ENCODE data around the gene MGST3. TPM values are rescaled to one million over a fixed set of nuclear protein-coding genes. Genes with fewer than 3 reads are reported as not detected.
"Not testable (repeated sequence)": the region's sequence is repeated elsewhere in the genome, so short reads cannot be mapped to it uniquely, and the experiment has no call there.

The MGST3 gene
- total RNA-seq, 1 experiment from 2014 or later, result 87.7 TPM

DNA sequence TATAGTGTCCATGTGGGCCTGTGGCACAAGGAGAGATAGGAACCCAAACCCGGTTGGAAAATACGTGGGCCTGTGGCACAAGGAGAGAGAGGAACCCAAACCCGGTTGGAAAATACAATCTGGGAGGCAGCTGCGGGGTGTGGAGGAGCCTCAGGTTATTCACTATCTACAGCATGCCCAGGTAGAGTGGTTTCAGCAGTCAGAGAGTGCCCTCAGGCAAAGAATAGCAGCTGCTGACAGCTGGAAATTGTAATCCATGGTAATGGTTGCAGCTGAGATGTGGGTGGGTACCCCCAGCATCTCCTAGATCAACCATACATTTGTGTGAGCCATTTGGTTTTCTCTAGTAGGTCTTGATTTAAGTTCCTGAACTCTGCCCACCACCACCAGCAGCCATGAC lies 25.8 kb upstream of the MGST3 start:
- Histone ChIP-seq H3K9ac (ENCODE audit: extremely low read depth, insufficient read length, low read length) (no peak overlapping the region), H3K27ac (ENCODE audit: insufficient read length, low read depth, low read length) (no peak overlapping the region), H3K14ac (ENCODE audit: insufficient read depth, low read length) (no peak overlapping the region), H2AK5ac (ENCODE audit: insufficient read length, low read length) (no peak overlapping the region), H3K79me2 (ENCODE audit: insufficient read depth, low read length) (no peaks in the 10 kb centered on the region), H2BK15ac (ENCODE audit: low read depth, low read length) (no peak overlapping the region), H3K9me3 (ENCODE audit: control insufficient read depth, low read depth, low read length) (no peaks in the 10 kb centered on the region), H4K5ac (ENCODE audit: insufficient read length, low read depth, low read length) (no peak overlapping the region), H2BK12ac (ENCODE audit: insufficient read length, low read depth, low read length) (no peak overlapping the region), H3K79me1 (ENCODE audit: insufficient read depth, low read depth, low read length, poor library complexity, severe bottlenecking) (no peaks in the 10 kb centered on the region), H4K8ac (replicated peaks; ENCODE audit: insufficient read length, low read depth, low read length) (no peak overlapping the region), H4K20me1 (ENCODE audit: control insufficient read depth, insufficient read depth, insufficient read length) (no peaks in the 10 kb centered on the region), H2BK5ac (ENCODE audit: insufficient read length, low read length) (no peak overlapping the region), H3K56ac (ENCODE audit: insufficient read length, low read depth, low read length) (no peak overlapping the region), H3K18ac (ENCODE audit: insufficient read length, low read depth, low read length) (no peak overlapping the region), H2BK20ac (ENCODE audit: low read depth, low read length, poor library complexity, severe bottlenecking) (no peak overlapping the region), H3T11ph (ENCODE audit: low read length) (no peak overlapping the region), H3K4ac (ENCODE audit: low read depth, low read length) (no peak overlapping the region), H3K4me2 (ENCODE audit: insufficient read depth, insufficient read length, low read length) (no peak overlapping the region), H3K27me3 (ENCODE audit: insufficient read depth, low read length) (no peaks in the 10 kb centered on the region), H2AFZ (ENCODE audit: low read length) (no peak overlapping the region), H2BK120ac (ENCODE audit: low read depth, low read length, poor library complexity, severe bottlenecking) (no peak overlapping the region), H3K23me2 (ENCODE audit: insufficient read length, low read depth, low read length, poor library complexity, severe bottlenecking) (no peaks in the 10 kb centered on the region), H3K4me1 (ENCODE audit: insufficient read depth, low read length) (no peaks in the 10 kb centered on the region), H4K91ac (ENCODE audit: insufficient read length, low read depth, low read length) (no peak overlapping the region), H3K23ac (ENCODE audit: insufficient read length, low read depth, low read length) (no peak overlapping the region)
- WGBS (ENCODE audit: extremely low coverage, insufficient read length, low lambda C conversion rate), result no CpG with 5 or more reads among the region's 4 CpGs
- no peaks in the 10 kb centered on the region for H3K36me3 Mint-ChIP-seq (ENCODE audit: insufficient read depth in 1 of 3, low read depth in 3 of 3)
- no peak overlapping the region for H3K4me3 Mint-ChIP-seq
- no peaks in the 10 kb centered on the region for H3K9me3 Mint-ChIP-seq
- no peak overlapping the region for H3K27ac Mint-ChIP-seq
- no peaks in the 10 kb centered on the region; the same call in 1 of the 2 replicates for H3K27me3 Mint-ChIP-seq (ENCODE audit: low read depth)
- peaks cover 2 to 3% of the 10 kb centered on the region in 2 experiments; a peak in 2 of 4 replicates for H3K4me1 Mint-ChIP-seq
- TF ChIP-seq, protein P1, sequence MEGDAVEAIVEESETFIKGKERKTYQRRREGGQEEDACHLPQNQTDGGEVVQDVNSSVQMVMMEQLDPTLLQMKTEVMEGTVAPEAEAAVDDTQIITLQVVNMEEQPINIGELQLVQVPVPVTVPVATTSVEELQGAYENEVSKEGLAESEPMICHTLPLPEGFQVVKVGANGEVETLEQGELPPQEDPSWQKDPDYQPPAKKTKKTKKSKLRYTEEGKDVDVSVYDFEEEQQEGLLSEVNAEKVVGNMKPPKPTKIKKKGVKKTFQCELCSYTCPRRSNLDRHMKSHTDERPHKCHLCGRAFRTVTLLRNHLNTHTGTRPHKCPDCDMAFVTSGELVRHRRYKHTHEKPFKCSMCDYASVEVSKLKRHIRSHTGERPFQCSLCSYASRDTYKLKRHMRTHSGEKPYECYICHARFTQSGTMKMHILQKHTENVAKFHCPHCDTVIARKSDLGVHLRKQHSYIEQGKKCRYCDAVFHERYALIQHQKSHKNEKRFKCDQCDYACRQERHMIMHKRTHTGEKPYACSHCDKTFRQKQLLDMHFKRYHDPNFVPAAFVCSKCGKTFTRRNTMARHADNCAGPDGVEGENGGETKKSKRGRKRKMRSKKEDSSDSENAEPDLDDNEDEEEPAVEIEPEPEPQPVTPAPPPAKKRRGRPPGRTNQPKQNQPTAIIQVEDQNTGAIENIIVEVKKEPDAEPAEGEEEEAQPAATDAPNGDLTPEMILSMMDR (conservative IDR thresholded peaks at IDR 0.05), result no peak
- no peak for DNase-seq

DNA sequence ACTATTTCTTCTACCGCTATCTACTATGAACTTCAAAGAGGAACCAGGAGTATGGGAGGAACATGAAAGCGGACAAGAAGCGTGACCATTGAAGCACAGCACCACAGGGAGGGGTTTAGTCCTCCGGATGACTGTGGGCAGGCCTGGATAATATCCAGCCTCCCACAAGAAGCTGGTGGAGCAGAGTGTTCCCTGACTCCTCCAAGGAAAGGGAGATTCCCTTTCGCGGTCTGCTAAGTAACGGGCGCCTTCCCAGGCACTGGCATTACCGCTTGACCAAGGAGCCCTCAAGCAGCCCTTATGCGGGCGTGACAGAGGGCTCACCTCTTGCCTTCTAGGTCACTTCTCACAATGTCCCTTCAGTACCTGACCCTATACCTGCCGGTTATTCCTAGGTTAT lies 24.4 kb upstream of the MGST3 start:
- H2BK15ac ChIP-seq (ENCODE audit: low read depth, low read length); H3T11ph ChIP-seq (ENCODE audit: low read length); H3K27me3 Mint-ChIP-seq (ENCODE audit: low read depth); H3K23ac ChIP-seq (ENCODE audit: insufficient read length, low read depth, low read length); H3K4me1 ChIP-seq (ENCODE audit: insufficient read depth, low read length); H3K27ac Mint-ChIP-seq; H4K91ac ChIP-seq (ENCODE audit: insufficient read length, low read depth, low read length); H2AK5ac ChIP-seq (ENCODE audit: insufficient read length, low read length); H3K9ac ChIP-seq (ENCODE audit: extremely low read depth, insufficient read length, low read length); H3K4me2 ChIP-seq (ENCODE audit: insufficient read depth, insufficient read length, low read length); H3K4me3 Mint-ChIP-seq; H3K36me3 Mint-ChIP-seq (ENCODE audit: insufficient read depth in 1 of 3, low read depth in 3 of 3); H3K27me3 ChIP-seq (ENCODE audit: insufficient read depth, low read length); H3K23me2 ChIP-seq (ENCODE audit: insufficient read length, low read depth, low read length, poor library complexity, severe bottlenecking); H3K79me1 ChIP-seq (ENCODE audit: insufficient read depth, low read depth, low read length, poor library complexity, severe bottlenecking); H2BK12ac ChIP-seq (ENCODE audit: insufficient read length, low read depth, low read length); H3K27ac ChIP-seq (ENCODE audit: insufficient read length, low read depth, low read length); H2BK5ac ChIP-seq (ENCODE audit: insufficient read length, low read length); H2BK20ac ChIP-seq (ENCODE audit: low read depth, low read length, poor library complexity, severe bottlenecking); H3K14ac ChIP-seq (ENCODE audit: insufficient read depth, low read length); H3K79me2 ChIP-seq (ENCODE audit: insufficient read depth, low read length); H2BK120ac ChIP-seq (ENCODE audit: low read depth, low read length, poor library complexity, severe bottlenecking); H4K8ac ChIP-seq (replicated peaks; ENCODE audit: insufficient read length, low read depth, low read length); H4K20me1 ChIP-seq (ENCODE audit: control insufficient read depth, insufficient read depth, insufficient read length); H3K56ac ChIP-seq (ENCODE audit: insufficient read length, low read depth, low read length); H3K18ac ChIP-seq (ENCODE audit: insufficient read length, low read depth, low read length); H3K4ac ChIP-seq (ENCODE audit: low read depth, low read length); H4K5ac ChIP-seq (ENCODE audit: insufficient read length, low read depth, low read length); H3K4me1 Mint-ChIP-seq; H3K9me3 Mint-ChIP-seq; H3K9me3 ChIP-seq (ENCODE audit: control insufficient read depth, low read depth, low read length); H2AFZ ChIP-seq (ENCODE audit: low read length); DNase-seq: not testable (repeated sequence)
- WGBS (ENCODE audit: extremely low coverage, insufficient read length, low lambda C conversion rate), result no CpG with 5 or more reads among the region's 12 CpGs

Data from H9 (cell line).